Measurements from ENCODE around the gene ADARB1.

Gene ADARB1

DNA sequence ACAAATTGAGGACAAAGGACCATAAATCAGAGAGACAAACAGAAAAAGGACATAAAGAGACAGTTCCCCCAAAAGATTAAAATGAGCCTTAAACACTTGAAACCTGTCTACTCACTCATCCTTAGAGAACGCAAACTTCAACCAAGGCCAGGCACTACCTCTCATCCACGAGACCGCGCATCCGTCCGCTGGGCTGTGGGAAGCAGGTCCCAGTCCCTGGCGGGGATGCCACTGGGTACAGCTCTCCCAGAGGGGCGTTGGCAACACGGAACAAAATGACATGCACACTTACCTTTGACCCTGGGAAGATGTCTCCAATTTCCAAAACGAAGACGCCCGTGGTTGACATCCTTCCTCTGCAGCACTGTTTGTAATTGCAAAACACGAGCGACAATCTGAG, 16.5 kb upstream of the ADARB1 start:
- Mint-ChIP-seq H3K27me3 (peaks cover 6% of the 10 kb centered on the region), H3K27ac (no peak overlapping the region), H3K36me3 (no peaks in the 10 kb centered on the region), H3K9me3 (ENCODE audit: low read depth) (no peaks in the 10 kb centered on the region), H3K4me1 (ENCODE audit: low read depth) (no peaks in the 10 kb centered on the region), H3K4me3 (no peak overlapping the region)

DNA sequence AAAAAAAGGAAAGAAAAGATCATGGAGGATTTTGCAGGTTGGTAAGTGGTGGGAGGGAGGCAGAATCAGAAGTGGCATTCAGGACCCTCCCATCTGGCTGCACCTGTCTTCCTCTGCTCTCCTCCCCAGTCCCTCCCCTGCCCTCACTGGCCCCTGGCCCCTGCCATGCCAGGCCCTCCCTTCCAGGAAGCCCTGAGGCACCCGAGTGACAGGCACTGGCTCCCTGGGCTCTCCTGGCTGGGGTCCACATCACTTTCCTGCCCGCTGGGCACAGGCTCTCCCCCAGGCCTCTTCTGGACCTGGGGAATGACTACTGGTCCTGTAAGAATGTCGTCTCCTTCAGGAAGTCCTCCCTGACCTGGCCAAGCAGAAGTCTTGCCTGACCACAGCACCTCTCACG, 15.3 kb upstream of the ADARB1 start:
- no peaks in the 10 kb centered on the region for H3K36me3 Mint-ChIP-seq
- H3K4me1 Mint-ChIP-seq (ENCODE audit: low read depth) = no peaks in the 10 kb centered on the region
- no peak overlapping the region for H3K27ac Mint-ChIP-seq
- no peak overlapping the region for H3K4me3 Mint-ChIP-seq
- no peaks in the 10 kb centered on the region for H3K9me3 Mint-ChIP-seq (ENCODE audit: low read depth)
- H3K27me3 Mint-ChIP-seq = peaks cover 6% of the 10 kb centered on the region

DNA sequence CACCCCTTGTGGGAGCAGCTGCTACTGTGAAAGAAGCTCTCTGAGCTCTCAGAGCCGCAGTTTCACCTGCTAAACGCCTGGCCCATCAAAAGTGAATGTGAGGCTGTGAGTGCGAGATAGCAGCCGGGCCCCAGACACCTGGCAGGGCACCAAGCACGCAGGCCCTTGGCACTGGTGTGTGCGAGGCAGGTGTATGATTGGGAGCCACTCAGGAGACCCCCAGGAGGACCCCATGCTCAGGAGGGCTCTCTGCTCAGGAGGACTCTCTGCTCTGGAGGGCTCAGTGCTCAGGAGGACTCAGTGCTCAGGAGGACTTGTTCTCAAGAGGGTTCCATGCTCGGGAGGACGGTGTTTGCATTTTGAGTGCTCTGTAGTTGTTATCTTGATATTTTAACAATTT, 14.3 kb upstream of the ADARB1 start:
- Mint-ChIP-seq H3K9me3 (ENCODE audit: low read depth) (no peaks in the 10 kb centered on the region), H3K27me3 (peaks cover 3% of the 10 kb centered on the region), H3K27ac (no peak overlapping the region), H3K4me1 (ENCODE audit: low read depth) (no peaks in the 10 kb centered on the region), H3K36me3 (no peaks in the 10 kb centered on the region), H3K4me3 (no peak overlapping the region)

DNA sequence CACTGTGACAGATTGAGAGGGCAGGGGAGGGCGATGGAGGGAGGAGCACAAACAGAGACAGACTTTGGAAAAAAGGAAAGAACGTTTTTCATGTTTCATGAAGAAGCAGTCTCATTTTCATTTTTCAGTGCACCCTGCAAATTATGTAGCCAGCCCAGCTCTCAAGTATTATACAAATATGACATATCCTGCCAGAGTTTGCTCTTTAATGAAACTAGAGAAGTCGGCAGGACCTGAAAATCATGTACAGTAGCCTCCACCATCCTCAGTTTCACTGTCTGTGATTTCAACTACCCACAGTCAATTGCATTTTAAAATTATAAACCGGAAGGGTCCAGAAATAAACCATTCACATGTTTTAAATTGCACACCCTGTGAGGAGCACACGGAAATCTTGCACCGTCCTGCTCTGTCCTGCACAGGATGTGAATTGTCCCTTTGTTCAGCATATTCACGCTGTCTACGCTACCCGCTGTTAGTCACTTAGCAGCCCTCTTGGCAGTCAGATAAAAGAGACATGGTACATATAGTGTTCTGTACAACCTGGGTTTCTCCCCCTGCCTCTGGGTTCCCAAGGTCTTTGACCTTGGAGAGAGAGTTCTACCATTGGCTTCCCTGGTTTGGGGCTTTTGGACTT, 13.6 kb upstream of the ADARB1 start:
- Mint-ChIP-seq H3K4me1 (ENCODE audit: low read depth) (no peaks in the 10 kb centered on the region), H3K36me3 (no peaks in the 10 kb centered on the region), H3K27me3 (peaks cover 3% of the 10 kb centered on the region), H3K4me3 (no peak overlapping the region), H3K9me3 (ENCODE audit: low read depth) (no peaks in the 10 kb centered on the region), H3K27ac (no peak overlapping the region)

DNA sequence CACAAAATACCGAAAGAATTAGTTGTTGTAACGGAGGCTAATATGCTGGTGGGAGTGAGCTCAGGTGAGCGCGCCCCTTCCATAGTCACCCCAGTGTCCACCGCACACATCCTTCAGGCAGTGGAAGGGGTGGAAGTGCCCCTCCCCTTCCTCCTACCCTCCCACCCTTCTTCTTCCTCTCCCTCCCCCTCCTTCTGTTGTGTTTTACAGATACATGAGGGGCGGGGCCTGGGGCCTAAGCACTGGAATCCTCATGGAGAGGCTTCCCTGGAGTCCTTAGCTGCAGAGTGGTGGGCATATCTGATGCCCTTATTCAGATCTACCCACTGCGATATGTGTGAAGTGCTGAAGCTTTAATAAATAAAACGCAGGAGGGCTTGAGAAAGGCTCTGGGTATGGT, 10.3 kb upstream of the ADARB1 start:
- no peak overlapping the region for H3K4me3 Mint-ChIP-seq
- H3K27ac Mint-ChIP-seq = no peak overlapping the region
- no peaks in the 10 kb centered on the region for H3K9me3 Mint-ChIP-seq (ENCODE audit: low read depth)
- no peaks in the 10 kb centered on the region for H3K27me3 Mint-ChIP-seq
- H3K36me3 Mint-ChIP-seq = no peaks in the 10 kb centered on the region
- H3K4me1 Mint-ChIP-seq (ENCODE audit: low read depth) = no peaks in the 10 kb centered on the region

DNA sequence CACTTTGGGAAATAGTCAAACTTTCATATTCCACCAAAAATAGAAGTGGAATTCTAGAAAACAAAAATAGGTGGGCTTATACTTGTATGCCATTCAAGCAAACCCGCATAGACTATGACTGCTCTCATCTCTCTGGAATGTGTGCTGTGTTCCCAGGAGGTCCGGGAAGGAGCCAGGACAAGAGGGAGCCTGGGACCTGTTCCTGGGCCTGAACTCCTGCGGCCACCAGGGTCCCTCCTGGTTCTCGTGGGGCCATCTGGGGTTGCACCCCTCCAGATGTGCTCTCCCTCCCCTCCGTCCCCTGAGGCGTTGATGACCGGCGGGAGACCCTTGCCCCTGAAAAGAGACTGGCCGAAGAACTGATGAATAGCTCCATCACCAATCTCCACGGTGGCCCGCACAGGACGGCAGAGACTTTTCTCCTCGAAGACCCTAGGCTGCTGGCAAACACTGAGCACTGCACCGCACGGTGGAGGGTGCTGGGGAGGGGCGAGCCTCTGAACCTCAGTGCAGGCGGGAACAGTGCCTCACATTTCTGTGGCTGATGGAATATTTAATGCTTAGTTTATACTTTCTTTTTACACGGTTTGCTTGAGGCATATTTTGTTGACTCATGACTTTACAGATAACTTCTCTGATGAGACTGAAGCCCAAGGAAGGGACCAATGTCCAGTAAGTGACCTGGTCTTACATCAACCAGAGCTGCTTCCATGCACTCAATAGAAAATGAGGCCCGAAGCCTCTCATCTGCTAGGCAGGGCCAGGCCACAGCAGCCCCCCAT, 9.6 kb upstream of the ADARB1 start:
- Mint-ChIP-seq H3K36me3 (no peaks in the 10 kb centered on the region), H3K27me3 (no peaks in the 10 kb centered on the region), H3K9me3 (ENCODE audit: low read depth) (no peaks in the 10 kb centered on the region), H3K4me1 (ENCODE audit: low read depth) (no peaks in the 10 kb centered on the region), H3K4me3 (no peak overlapping the region), H3K27ac (no peak overlapping the region)

DNA sequence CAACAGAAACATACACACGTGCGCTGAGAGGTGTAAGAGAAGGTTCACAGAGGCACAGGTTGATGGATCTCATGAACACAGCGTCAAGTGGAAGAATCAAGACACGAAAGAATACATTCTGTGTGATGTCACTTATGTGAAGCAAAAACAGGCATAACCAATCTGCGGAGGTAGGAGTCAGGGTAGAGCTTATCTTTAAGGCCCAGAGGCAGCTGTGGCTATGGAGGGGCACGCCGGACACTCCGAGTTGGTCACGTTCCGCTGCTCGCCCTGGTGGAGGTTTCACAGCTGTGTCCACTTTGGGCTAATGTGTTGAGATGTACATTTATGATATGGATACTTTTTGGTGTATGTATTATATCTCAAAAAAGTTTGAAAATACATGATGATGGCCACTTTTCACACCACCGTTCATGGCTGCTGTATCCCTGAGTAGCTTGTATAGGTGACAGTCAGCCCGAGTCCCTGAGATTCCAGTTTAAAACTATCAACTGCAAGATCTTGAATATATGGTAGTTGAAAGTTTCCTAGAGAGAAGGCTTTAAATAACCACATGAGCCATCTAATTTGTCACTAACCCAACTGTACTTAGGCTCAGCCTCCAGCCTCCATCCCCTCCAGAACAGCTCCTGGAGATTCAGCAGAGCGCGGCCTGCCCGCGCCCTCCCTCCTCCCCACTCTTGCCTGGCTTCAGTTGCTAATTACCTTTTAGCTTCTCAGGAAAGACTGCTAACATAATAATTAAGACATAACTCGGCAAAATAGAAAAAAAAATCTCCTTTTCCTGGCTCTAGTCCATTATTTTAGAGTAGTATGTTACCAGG, 6.7 kb upstream of the ADARB1 start:
- no peaks in the 10 kb centered on the region for H3K36me3 Mint-ChIP-seq
- H3K27ac Mint-ChIP-seq = no peak overlapping the region
- H3K4me1 Mint-ChIP-seq (ENCODE audit: low read depth) = no peaks in the 10 kb centered on the region
- H3K4me3 Mint-ChIP-seq = no peak overlapping the region
- H3K9me3 Mint-ChIP-seq (ENCODE audit: low read depth) = no peaks in the 10 kb centered on the region
- H3K27me3 Mint-ChIP-seq = no peaks in the 10 kb centered on the region

DNA sequence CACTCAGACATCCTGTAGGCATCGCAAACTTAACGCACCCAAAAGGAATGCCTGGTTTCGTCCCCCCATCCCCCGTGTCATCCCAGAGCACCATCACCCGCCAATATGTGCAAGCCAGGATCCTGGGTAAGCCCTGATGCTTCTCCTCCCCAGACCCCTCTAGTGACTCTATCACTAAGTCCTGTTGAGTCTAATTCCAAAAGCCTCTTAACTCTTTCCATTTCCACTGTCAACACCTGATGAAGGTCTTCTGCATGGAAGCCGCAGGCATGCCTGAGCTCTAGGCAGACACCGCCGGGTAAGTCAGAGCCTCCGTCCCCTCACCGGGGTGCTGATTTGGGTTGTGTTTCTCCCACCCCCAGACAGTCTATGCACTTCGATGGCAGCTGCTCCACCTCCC, 5.3 kb upstream of the ADARB1 start:
- Mint-ChIP-seq H3K27me3 (no peaks in the 10 kb centered on the region), H3K9me3 (ENCODE audit: low read depth) (no peaks in the 10 kb centered on the region), H3K27ac (no peak overlapping the region), H3K36me3 (no peaks in the 10 kb centered on the region), H3K4me3 (no peak overlapping the region), H3K4me1 (ENCODE audit: low read depth) (peaks cover 4% of the 10 kb centered on the region)

DNA sequence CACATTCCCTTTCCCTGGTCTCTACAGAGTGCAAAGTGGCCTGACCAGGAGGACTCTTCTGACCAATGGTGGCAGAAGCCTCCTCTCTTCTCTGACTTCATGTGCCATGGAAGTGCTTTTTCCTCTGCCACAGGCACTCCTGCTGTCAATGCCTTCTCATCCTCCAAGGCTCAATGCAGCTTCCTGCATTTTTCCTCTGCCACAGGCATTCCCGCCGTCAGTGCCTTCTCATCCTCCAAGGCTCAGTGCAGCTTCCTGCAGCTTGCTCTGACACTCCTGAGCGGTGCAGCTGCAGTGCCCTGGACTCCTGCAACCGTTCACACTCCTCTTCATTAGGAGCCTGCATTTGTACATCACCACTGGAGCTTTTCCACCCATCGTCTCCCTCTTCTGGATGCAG, 4.7 kb upstream of the ADARB1 start:
- Mint-ChIP-seq H3K27ac (no peak overlapping the region), H3K36me3 (no peaks in the 10 kb centered on the region), H3K4me3 (no peak overlapping the region), H3K4me1 (ENCODE audit: low read depth) (peaks cover 4% of the 10 kb centered on the region), H3K9me3 (ENCODE audit: low read depth) (no peaks in the 10 kb centered on the region), H3K27me3 (no peaks in the 10 kb centered on the region)

DNA sequence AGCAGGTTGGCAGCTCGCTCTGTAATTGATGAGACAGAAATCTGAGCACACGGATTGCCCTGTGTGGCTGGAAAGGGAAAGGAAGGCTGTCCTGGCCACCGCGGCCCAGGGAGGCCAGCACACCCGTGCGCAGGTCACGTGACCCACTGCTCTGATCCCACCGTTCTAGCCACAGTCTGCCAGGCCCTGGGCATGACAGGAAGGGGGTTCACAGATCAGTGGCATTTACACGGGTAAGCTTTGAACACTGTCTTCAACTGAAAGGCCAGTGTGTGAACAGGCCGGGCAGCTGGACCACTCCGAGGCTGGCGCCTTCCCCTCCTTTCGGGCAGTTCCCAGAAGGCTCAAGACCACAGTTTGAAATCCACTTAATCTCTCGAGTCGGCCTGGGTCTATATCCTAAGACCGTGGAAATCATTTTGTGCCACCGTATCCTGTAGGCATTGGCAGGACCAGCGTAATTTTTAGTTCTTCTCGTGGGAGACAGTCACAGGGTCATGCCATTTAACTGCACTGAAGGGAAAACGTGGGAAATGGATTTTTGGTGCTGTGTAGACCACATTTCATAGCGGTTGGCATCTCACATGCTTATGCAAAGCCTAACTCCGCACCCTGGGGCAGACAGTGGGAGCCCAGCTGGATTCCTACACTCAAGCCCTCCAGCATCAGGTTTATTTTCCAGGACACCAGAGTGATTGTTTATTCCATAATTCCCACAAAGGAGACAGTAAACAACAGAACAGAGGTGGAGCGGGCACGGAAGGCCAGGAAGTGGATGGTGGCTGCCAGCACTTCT, 3.1 kb upstream of the ADARB1 start:
- no peaks in the 10 kb centered on the region for H3K27me3 Mint-ChIP-seq
- H3K4me3 Mint-ChIP-seq = no peak overlapping the region
- H3K4me1 Mint-ChIP-seq (ENCODE audit: low read depth) = peaks cover 13% of the 10 kb centered on the region
- H3K9me3 Mint-ChIP-seq (ENCODE audit: low read depth) = no peaks in the 10 kb centered on the region
- H3K27ac Mint-ChIP-seq = no peak overlapping the region
- no peaks in the 10 kb centered on the region for H3K36me3 Mint-ChIP-seq

DNA sequence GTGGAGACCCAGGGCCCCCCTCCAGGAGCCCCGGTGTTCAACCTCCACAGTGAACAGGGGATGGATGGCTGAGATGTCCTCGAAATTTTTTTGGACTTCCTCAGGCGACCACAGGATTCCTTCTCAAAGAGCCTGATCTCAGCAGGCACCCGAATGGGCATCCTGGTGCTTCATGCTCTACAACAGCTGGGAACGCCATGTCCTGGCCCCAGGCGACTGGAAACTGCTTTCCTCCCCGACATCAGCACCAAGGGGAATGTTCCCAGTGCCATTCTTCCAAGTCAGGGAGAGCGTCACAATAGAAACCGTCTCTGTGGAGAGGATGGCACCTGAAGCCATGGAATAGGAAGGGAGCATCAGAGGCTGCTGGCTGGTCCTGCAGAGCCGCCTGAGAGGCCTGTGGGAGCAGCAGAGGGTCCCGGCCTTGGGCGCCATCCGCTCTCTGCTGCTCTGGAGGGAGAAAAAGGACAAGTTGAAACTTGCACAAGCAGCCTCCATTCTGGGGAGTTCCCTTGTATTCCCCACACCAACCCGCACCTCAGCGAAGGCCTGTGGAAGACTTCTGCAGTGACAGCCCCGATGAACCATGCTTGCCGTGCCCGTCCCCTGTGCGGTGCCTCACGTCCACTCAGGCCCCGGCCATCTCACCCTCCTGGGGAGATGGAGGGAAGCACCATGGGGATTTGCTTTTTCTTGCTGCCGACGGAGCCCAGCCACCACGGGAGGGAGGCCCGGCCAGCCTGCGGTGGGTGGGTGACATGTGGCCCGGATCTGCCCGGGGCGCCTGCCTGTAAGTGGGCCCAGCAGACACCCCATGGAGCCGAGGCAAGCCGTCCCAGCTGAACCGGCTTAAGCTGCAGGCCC, 2.3 kb upstream of the ADARB1 start:
- Mint-ChIP-seq H3K36me3 (no peaks in the 10 kb centered on the region), H3K4me3 (peak overlapping the region; percentile 42), H3K9me3 (ENCODE audit: low read depth) (no peaks in the 10 kb centered on the region), H3K27ac (no peak overlapping the region), H3K4me1 (ENCODE audit: low read depth) (peaks cover 21% of the 10 kb centered on the region), H3K27me3 (no peaks in the 10 kb centered on the region)

DNA sequence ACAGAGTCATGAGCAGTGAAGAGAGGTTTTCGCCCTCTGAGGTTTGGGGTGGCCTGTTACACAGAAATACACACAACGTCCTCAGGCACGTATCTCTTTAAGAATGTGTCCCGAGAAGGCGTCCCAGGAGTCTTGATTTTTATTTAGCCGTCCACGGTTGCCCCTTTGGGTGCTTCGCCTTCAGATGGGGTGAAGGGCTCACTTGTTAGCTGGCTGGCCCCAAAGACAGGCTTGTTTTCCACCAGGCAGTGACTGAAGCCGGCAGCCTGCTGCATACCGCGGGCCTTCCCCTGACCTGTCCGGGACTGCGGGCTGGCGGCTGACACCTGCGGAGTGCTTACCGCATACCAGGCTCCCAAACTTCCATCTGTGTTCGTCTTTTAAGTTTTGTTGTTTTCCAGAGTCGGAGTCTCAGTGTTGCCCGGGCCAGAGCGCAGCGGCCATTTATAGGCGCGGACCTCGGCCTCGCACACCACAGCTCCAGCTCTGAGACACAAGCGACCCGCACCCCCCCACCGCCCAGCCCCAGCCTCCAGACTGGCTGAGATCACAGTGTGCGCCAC, 1.6 kb upstream of the ADARB1 start:
- Mint-ChIP-seq H3K4me1 (ENCODE audit: low read depth) (peaks cover 25% of the 10 kb centered on the region), H3K27me3 (no peaks in the 10 kb centered on the region), H3K27ac (no peak overlapping the region), H3K36me3 (no peaks in the 10 kb centered on the region), H3K9me3 (ENCODE audit: low read depth) (no peaks in the 10 kb centered on the region), H3K4me3 (peak overlapping the region; percentile 42)

DNA sequence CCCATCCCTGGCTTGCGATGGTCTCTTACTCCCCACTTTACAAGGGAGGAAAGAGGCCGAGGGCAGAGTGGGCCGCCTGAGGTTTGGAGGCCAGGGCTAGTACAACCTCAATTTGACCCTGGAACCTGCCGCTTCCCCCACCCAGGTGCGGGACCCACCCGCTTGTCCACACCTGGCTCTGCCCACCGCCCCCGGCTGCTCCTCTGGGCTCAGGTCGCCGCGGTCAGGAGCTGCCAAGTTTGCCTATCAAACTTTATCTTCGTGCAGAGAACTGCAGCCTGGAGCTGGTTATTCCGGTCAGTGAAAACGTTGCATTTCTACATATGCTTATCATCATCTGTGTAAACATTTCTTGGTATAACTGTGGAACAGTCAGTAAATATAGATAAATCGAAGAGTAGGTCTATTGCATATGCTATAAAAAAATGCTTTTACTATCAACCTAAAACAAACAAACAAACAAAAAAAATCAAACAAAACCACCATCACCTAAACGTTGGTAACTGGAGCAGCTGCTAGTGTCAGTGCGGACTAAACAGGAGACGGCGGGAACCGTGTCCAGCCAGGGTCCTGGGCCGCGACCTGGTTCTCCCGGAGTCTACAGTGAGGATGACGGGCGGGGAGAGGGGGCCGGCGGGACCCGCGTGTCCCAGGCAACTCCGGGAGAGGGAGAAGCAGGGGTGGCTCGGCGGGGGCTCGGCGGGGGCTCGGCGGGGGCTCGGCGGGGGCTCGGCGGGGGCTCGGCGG, 906 bp upstream of the ADARB1 start:
- Mint-ChIP-seq H3K4me3 (peak overlapping the region; percentile 96), H3K27ac (peak overlapping the region; percentile 92), H3K4me1 (ENCODE audit: low read depth) (peaks cover 31% of the 10 kb centered on the region), H3K36me3 (no peaks in the 10 kb centered on the region), H3K9me3 (ENCODE audit: low read depth) (no peaks in the 10 kb centered on the region), H3K27me3 (no peaks in the 10 kb centered on the region)
